Aorta (tissue), 5 donors: Measurements from ENCODE around the gene C11orf71. TPM values are rescaled to one million over a fixed set of nuclear protein-coding genes. Genes with fewer than 3 reads are reported as not detected.
A peak's percentile ranks its signal among the peaks of the same experiment; 100 is the strongest.

Experiments used
- ATAC-seq: fragments of 200-7000 bp; cut with Tn5 transposase; one replicate; pipeline ENCODE4 v1.9.1; 2022; ENCODE audit warnings: moderate library complexity; ENCODE audit not compliant: low FRiP score
- DNase-seq, 2 donors: peaks; one replicate each; pipeline ENCODE4 v3.0.0-alpha.2; 2020
- H3K27ac ChIP-seq, 2 donors: one replicate each; pipeline ENCODE4 v1.5.1; 2013; ENCODE audit warnings: low read length in 2 of 2, mild to moderate bottlenecking in 2 of 2, moderate library complexity in 2 of 2, control low read depth in 1 of 2, inconsistent platforms in 1 of 2, low read depth in 1 of 2
- H3K27me3 ChIP-seq, 2 donors: one replicate each; pipeline ENCODE4 v1.6.1; 2013; ENCODE audit warnings: control low read depth in 1 of 2, low read length in 1 of 2, mild to moderate bottlenecking in 1 of 2, moderate library complexity in 1 of 2; ENCODE audit not compliant: insufficient read depth in 2 of 2, control insufficient read depth in 1 of 2
- H3K36me3 ChIP-seq, 2 donors: one replicate each; pipeline ENCODE4 v1.6.1; 2013; ENCODE audit warnings: control low read depth in 1 of 2, low read length in 1 of 2, mild to moderate bottlenecking in 1 of 2; ENCODE audit not compliant: insufficient read depth in 2 of 2, control insufficient read depth in 1 of 2
- H3K4me1 ChIP-seq, 2 donors: one replicate each; pipeline ENCODE4 v1.6.1; 2013; ENCODE audit warnings: low read length in 2 of 2, control low read depth in 1 of 2, mild to moderate bottlenecking in 1 of 2, moderate library complexity in 1 of 2; ENCODE audit not compliant: insufficient read depth in 2 of 2, control insufficient read depth in 1 of 2
- H3K4me3 ChIP-seq, 2 donors: one replicate each; pipeline ENCODE4 v1.5.1; 2013; ENCODE audit warnings: low read length in 2 of 2, control low read depth in 1 of 2, mild to moderate bottlenecking in 1 of 2
- H3K9me3 ChIP-seq: one replicate; pipeline ENCODE4 v1.6.1; 2013; ENCODE audit warnings: mild to moderate bottlenecking, low read length; ENCODE audit not compliant: control insufficient read depth
- WGBS, 2 donors: extraction: QIAGEN DNeasy Blood & Tissue Kit; methylation state at CpG; one replicate each; pipeline ENCODE4 v1.1.7; 2013; 5-methylcytosine and 5-hydroxymethylcytosine counted together
- intact Hi-C, 2 donors: fragments of 100-400 bp; cut with DNase I; formaldehyde crosslinking; loops; one replicate each; pipeline versions ENCODE4 v1.14.2 to v1.15.0; 2022
- polyA plus RNA-seq, 2 donors: library from polyadenylated mRNA; stranded (reverse); fragments of 200-250 nt; gene quantifications; one replicate each; pipeline ENCODE4 v1.2.3, GENCODE V29; 2013
- total RNA-seq, 2 donors: library from RNA; stranded (reverse); fragmentation: NEBNext Ultra II Directional; extraction: Animal tissue kit (Norgen Biotek cat#: 25700); gene quantifications; one replicate each; pipeline ENCODE4 v1.2.1, GENCODE V29; 2021
- donor health status: healthy with polysubstance abuse.
- donor health status: Bipolar disorder and iron deficiency.
- donor health status: DM: no; HTN: no; CAD: no.
- donor health status: DM: no; HTN: no; CAD: no.
- donor health status: DM: yes; HTN: yes; CAD: no.

C11orf71 gene
- total and polyA plus RNA-seq, 4 donors, result 4.4 to 6.1 (median 4.6) TPM

GRCh38 chr11:114416441-114416961, 16.2 kb upstream of the C11orf71 start:
- Histone ChIP-seq H3K36me3 (peaks cover 0 to 3% of the 10 kb centered on the region in 2 donors), H3K27ac (no peak overlapping the region), H3K4me3 (no peak overlapping the region), H3K9me3 (no peaks in the 10 kb centered on the region), H3K27me3 (no peaks in the 10 kb centered on the region), H3K4me1 (no peaks in the 10 kb centered on the region)
- peak; percentile 26 for ATAC-seq
- no peak for DNase-seq
- intact Hi-C loops, result no loop called here

- Histone ChIP-seq H3K4me1 (no peaks in the 10 kb centered on the region), H3K36me3 (peaks cover 0 to 3% of the 10 kb centered on the region in 2 donors), H3K9me3 (no peaks in the 10 kb centered on the region), H3K4me3 (no peak overlapping the region), H3K27ac (no peak overlapping the region), H3K27me3 (no peaks in the 10 kb centered on the region)
- DNase-seq (no peak), ATAC-seq (no peak)
- 86 to 92% methylated on average over 10 of the region's 10 CpGs for WGBS, 2 donors
- intact Hi-C loops, result no loop called here
These were observed 13.6 kb upstream of the C11orf71 start for GRCh38 chr11:114413958-114414357.

- 96 to 99% methylated on average over 4 of the region's 4 CpGs for WGBS, 2 donors
- Histone ChIP-seq H3K27ac (no peak overlapping the region), H3K4me3 (no peak overlapping the region), H3K4me1 (no peaks in the 10 kb centered on the region), H3K27me3 (no peaks in the 10 kb centered on the region), H3K9me3 (no peaks in the 10 kb centered on the region), H3K36me3 (peaks cover 0 to 3% of the 10 kb centered on the region in 2 donors)
- no peak for DNase-seq
- intact Hi-C loops, result no loop called here
- no peak for ATAC-seq
These were observed 12.6 kb upstream of the C11orf71 start for GRCh38 chr11:114412946-114413345.

- intact Hi-C loops, result loop anchor here (2.0 to 10.0 kb wide), 6 partner anchors 34 to 119 kb away; partner anchors contain the start of genes REXO2 (in 2 of the 2) and NNMT (in 1 of the 2)
- H3K4me3 ChIP-seq, result peak overlapping the region; percentile 82 to 84
- 1 to 2% methylated on average over 4 of the region's 4 CpGs for WGBS, 2 donors
- DNase-seq (no peak), ATAC-seq (no peak)
- H3K27me3 ChIP-seq, result no peaks in the 10 kb centered on the region
- H3K4me1 ChIP-seq, result peaks cover 1 to 4% of the 10 kb centered on the region in 2 donors
- H3K9me3 ChIP-seq, result no peaks in the 10 kb centered on the region
- no peak overlapping the region for H3K27ac ChIP-seq
- no peaks in the 10 kb centered on the region for H3K36me3 ChIP-seq
These were observed 1.0 kb upstream of the C11orf71 start for GRCh38 chr11:114401311-114401710.

GRCh38 chr11:114400915-114401223, 558 bp upstream of the C11orf71 start:
- H3K36me3 ChIP-seq, result no peaks in the 10 kb centered on the region
- H3K9me3 ChIP-seq, result no peaks in the 10 kb centered on the region
- no peak for ATAC-seq
- peak overlapping the region; percentile 79 to 94 for H3K27ac ChIP-seq
- H3K4me1 ChIP-seq, result peaks cover 1 to 4% of the 10 kb centered on the region in 2 donors
- WGBS, 2 donors, result 0 to 1% methylated on average over 8 of the region's 8 CpGs
- H3K27me3 ChIP-seq, result no peaks in the 10 kb centered on the region
- peak overlapping the region; percentile 82 to 84 for H3K4me3 ChIP-seq
- no peak for DNase-seq
- intact Hi-C loops, result loop anchor here (2.0 to 10.0 kb wide), 6 partner anchors 34 to 119 kb away; partner anchors contain the start of genes REXO2 (in 2 of the 2) and NNMT (in 1 of the 2)

GRCh38 chr11:114399490-114400215, 658 bp downstream of the C11orf71 start:
- peaks cover 1 to 4% of the 10 kb centered on the region in 2 donors for H3K4me1 ChIP-seq
- H3K9me3 ChIP-seq, result no peaks in the 10 kb centered on the region
- ATAC-seq, result peak; percentile 71

GRCh38 chr11:114398303-114398920, 1.9 kb downstream of the C11orf71 start:
- intact Hi-C loops, result loop anchor here in 1 of 2 donors (5.0 kb wide), 1 partner anchor 51 kb away; no protein-coding TSS in a partner anchor
- H3K27me3 ChIP-seq, result no peaks in the 10 kb centered on the region
- 76 to 85% methylated on average over 4 of the region's 4 CpGs for WGBS, 2 donors
- ATAC-seq (no peak), DNase-seq (no peak)
- no peaks in the 10 kb centered on the region for H3K9me3 ChIP-seq
- no peak overlapping the region for H3K27ac ChIP-seq
- no peak overlapping the region for H3K4me3 ChIP-seq
- peaks cover 0 to 4% of the 10 kb centered on the region in 2 donors for H3K4me1 ChIP-seq
- H3K36me3 ChIP-seq, result no peaks in the 10 kb centered on the region

More at GRCh38 chr11:114399490-114400215, 658 bp downstream of the C11orf71 start:
- 3 to 4% methylated on average over 29 of the region's 29 CpGs for WGBS, 2 donors
- peak overlapping the region; percentile 1 to 3 for H3K4me3 ChIP-seq
- peak overlapping the region; percentile 19 to 83 for H3K27ac ChIP-seq
- intact Hi-C loops, result loop anchor here (2.0 to 10.0 kb wide), 7 partner anchors 32 to 117 kb away; partner anchors contain the start of genes REXO2 (in 2 of the 2) and NNMT (in 1 of the 2)
- peak in 1 of 2 donors; percentile 91 for DNase-seq
- H3K36me3 ChIP-seq, result no peaks in the 10 kb centered on the region
- H3K27me3 ChIP-seq, result no peaks in the 10 kb centered on the region

DNA sequence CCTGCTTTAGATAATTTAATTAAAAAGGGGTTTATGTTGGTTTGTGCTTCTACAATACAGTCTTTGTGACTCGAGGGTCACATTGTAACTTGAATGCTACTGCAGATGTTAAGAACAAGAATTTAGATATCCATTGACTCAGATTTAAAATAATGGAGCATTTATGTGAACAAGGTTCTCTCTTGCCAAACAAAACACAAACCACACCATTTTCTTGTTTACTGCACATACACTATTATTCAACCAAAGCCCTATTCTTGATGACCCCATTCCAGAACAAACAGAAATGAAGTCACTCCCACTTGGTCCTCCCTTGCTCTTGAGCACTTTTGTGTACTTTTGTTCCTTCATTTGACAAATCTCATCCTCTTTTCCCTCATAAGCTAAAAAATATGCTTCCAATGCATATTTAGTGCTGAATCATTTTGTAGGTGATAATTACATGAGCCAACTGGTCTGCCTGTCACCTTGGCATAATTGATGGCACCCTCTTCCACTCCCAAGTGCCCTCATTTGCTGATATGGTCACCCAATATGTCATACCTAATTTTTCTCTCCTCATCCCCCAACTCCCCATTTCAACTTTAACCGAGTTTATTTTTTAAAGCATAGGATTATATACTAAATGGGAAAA, 2.8 kb downstream of the C11orf71 start:
- 81 to 82% methylated on average over 2 of the region's 2 CpGs for WGBS, 2 donors
- Histone ChIP-seq H3K4me1 (peaks cover 0 to 4% of the 10 kb centered on the region in 2 donors), H3K36me3 (no peaks in the 10 kb centered on the region), H3K9me3 (no peaks in the 10 kb centered on the region), H3K27ac (no peak overlapping the region), H3K27me3 (no peaks in the 10 kb centered on the region), H3K4me3 (no peak overlapping the region)
- DNase-seq (no peak), ATAC-seq (no peak)
- intact Hi-C loops, result loop anchor here in 1 of 2 donors (5.0 kb wide), 1 partner anchor 50 kb away; no protein-coding TSS in a partner anchor
